Hepatocyte (in vitro differentiated cells): ENCODE measurements around the gene G6PD.

Source experiments
- CTCF ChIP-seq: fragments of 200-600 bp; sonication (generic); IDR thresholded peaks from 2 replicates; pipeline ENCODE4 v1.5.1; 2016; ENCODE audit warnings: antibody characterized with exemption, mild to moderate bottlenecking; ENCODE audit not compliant: poor library complexity
- EZH2 ChIP-seq: fragments of 200-600 bp; sonication (generic); IDR thresholded peaks from 2 replicates; pipeline ENCODE4 v1.6.1; 2016; ENCODE audit warnings: antibody characterized with exemption, mild to moderate bottlenecking, borderline replicate concordance
- EZH2phosphoT487 ChIP-seq: fragments of 200-600 bp; sonication (generic); IDR thresholded peaks from one replicate; pipeline ENCODE4 v1.6.1; 2018; ENCODE audit warnings: antibody characterized with exemption, mild to moderate bottlenecking, low read depth, moderate library complexity; ENCODE audit not compliant: unreplicated experiment, severe bottlenecking

DNA sequence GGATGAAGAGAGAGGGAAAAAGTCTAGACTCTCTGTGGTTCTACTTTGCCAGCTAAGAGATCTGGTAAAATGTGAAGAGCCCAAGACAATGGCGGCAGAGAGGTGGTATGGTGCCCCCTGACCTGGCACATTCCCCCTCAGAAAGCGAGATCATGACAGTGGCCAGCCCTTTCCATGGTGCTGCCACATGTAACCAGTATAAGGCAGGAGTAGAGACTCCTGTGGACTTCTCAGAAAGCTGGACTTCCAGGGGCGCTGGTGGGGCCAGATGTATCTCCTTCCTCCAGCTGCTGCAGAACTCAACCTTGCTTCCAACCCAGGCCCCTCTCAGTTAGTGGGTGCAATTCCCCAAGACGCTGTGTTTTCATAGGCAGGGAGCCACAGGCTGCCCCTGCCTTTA is 47.8 kb upstream of the G6PD start:
- TF ChIP-seq EZH2: no peak
- TF ChIP-seq EZH2phosphoT487: no peak
- no peak for TF ChIP-seq CTCF
